ENCODE results near the gene MORN1.

MORN1 gene

DNA sequence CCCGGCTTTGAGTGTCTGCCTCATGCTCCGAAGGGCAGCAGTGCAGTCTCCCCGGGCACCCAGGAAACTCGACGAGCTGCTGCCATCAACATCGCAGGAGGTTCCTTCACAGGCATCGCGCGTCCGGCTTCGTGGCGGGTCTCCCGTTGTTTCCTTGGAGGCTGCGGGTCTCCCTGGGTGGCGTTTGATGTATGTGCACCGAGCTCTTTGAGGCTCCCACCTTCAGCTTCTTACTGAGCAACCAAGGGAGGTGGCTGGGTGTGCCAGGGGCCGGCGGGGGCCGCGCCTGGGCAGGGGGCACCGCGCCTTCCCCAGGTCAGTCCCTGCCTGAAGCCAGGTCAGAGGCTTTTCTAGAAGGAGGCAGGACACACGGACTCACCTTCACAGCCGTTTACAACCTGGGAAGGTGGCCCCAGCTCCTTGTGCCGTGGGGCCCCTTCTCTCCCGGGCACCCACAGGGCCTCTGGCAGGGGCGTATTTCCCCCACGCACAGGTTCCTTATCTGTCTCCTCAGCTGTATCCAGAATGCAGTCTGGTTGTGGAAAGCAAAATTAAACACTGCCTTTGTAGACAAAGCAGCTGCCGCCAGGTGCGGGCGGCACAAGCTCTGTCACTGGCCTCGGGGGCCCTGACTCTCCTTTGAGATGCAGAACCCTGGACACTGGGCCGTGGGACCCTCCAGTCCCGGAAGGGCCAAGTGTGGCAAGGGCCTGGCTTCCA, 42.7 kb upstream of the MORN1 start:
- no peaks in the 10 kb centered on the region for H3K4me1 ChIP-seq (ENCODE audit: control insufficient read depth in 1 of 2, insufficient read depth in 2 of 2, low read length in 2 of 2)
- H3K27me3 ChIP-seq (ENCODE audit: control insufficient read depth in 1 of 2, insufficient read depth in 2 of 2, low read length in 2 of 2) = peaks cover 0 to 8% of the 10 kb centered on the region in 2 donors
- no peak overlapping the region for H3K4me3 ChIP-seq (ENCODE audit: low read depth in 1 of 2, low read length in 2 of 2)
- H3K27ac ChIP-seq (ENCODE audit: low read depth, low read length) = no peak overlapping the region
- H3K9me3 ChIP-seq (ENCODE audit: control insufficient read depth in 1 of 2, low read length in 2 of 2) = peaks cover 7 to 11% of the 10 kb centered on the region in 2 donors
- H3K36me3 ChIP-seq (ENCODE audit: control insufficient read depth in 1 of 2, insufficient read depth in 2 of 2, low read length in 2 of 2) = no peaks in the 10 kb centered on the region
- H3K9ac ChIP-seq (ENCODE audit: low read depth in 1 of 2, low read length in 2 of 2) = no peak overlapping the region

- Histone ChIP-seq H3K27me3 (ENCODE audit: control insufficient read depth in 1 of 2, insufficient read depth in 2 of 2, low read length in 2 of 2) (peaks cover 0 to 8% of the 10 kb centered on the region in 2 donors), H3K27ac (ENCODE audit: low read depth, low read length) (no peak overlapping the region), H3K4me1 (ENCODE audit: control insufficient read depth in 1 of 2, insufficient read depth in 2 of 2, low read length in 2 of 2) (no peaks in the 10 kb centered on the region), H3K9me3 (ENCODE audit: control insufficient read depth in 1 of 2, low read length in 2 of 2) (peaks cover 7 to 12% of the 10 kb centered on the region in 2 donors), H3K36me3 (ENCODE audit: control insufficient read depth in 1 of 2, insufficient read depth in 2 of 2, low read length in 2 of 2) (no peaks in the 10 kb centered on the region), H3K9ac (ENCODE audit: low read depth in 1 of 2, low read length in 2 of 2) (no peak overlapping the region), H3K4me3 (ENCODE audit: low read depth in 1 of 2, low read length in 2 of 2) (no peak overlapping the region)
Measured at GRCh38 chr1:2433196-2433595, 41.8 kb upstream of the MORN1 start.

- Histone ChIP-seq H3K27me3 (ENCODE audit: control insufficient read depth in 1 of 2, insufficient read depth in 2 of 2, low read length in 2 of 2) (peaks cover 0 to 8% of the 10 kb centered on the region in 2 donors), H3K36me3 (ENCODE audit: control insufficient read depth in 1 of 2, insufficient read depth in 2 of 2, low read length in 2 of 2) (no peaks in the 10 kb centered on the region), H3K4me1 (ENCODE audit: control insufficient read depth in 1 of 2, insufficient read depth in 2 of 2, low read length in 2 of 2) (no peaks in the 10 kb centered on the region), H3K4me3 (ENCODE audit: low read depth in 1 of 2, low read length in 2 of 2) (no peak overlapping the region), H3K9ac (ENCODE audit: low read depth in 1 of 2, low read length in 2 of 2) (no peak overlapping the region), H3K27ac (ENCODE audit: low read depth, low read length) (no peak overlapping the region), H3K9me3 (ENCODE audit: control insufficient read depth in 1 of 2, low read length in 2 of 2) (peaks cover 7 to 12% of the 10 kb centered on the region in 2 donors)
Measured at GRCh38 chr1:2432441-2432844, 41.1 kb upstream of the MORN1 start.

- Histone ChIP-seq H3K9ac (ENCODE audit: low read depth in 1 of 2, low read length in 2 of 2) (no peak overlapping the region), H3K4me3 (ENCODE audit: low read depth in 1 of 2, low read length in 2 of 2) (no peak overlapping the region), H3K9me3 (ENCODE audit: control insufficient read depth in 1 of 2, low read length in 2 of 2) (peaks cover 7 to 12% of the 10 kb centered on the region in 2 donors), H3K27me3 (ENCODE audit: control insufficient read depth in 1 of 2, insufficient read depth in 2 of 2, low read length in 2 of 2) (peaks cover 0 to 8% of the 10 kb centered on the region in 2 donors), H3K4me1 (ENCODE audit: control insufficient read depth in 1 of 2, insufficient read depth in 2 of 2, low read length in 2 of 2) (no peaks in the 10 kb centered on the region), H3K36me3 (ENCODE audit: control insufficient read depth in 1 of 2, insufficient read depth in 2 of 2, low read length in 2 of 2) (no peaks in the 10 kb centered on the region), H3K27ac (ENCODE audit: low read depth, low read length) (no peak overlapping the region)
Measured at GRCh38 chr1:2431518-2431917, 40.2 kb upstream of the MORN1 start.

- Histone ChIP-seq H3K9ac (ENCODE audit: low read depth in 1 of 2, low read length in 2 of 2) (no peak overlapping the region), H3K4me1 (ENCODE audit: control insufficient read depth in 1 of 2, insufficient read depth in 2 of 2, low read length in 2 of 2) (no peaks in the 10 kb centered on the region), H3K4me3 (ENCODE audit: low read depth in 1 of 2, low read length in 2 of 2) (no peak overlapping the region), H3K27ac (ENCODE audit: low read depth, low read length) (no peak overlapping the region), H3K9me3 (ENCODE audit: control insufficient read depth in 1 of 2, low read length in 2 of 2) (peaks cover 7 to 12% of the 10 kb centered on the region in 2 donors), H3K36me3 (ENCODE audit: control insufficient read depth in 1 of 2, insufficient read depth in 2 of 2, low read length in 2 of 2) (no peaks in the 10 kb centered on the region), H3K27me3 (ENCODE audit: control insufficient read depth in 1 of 2, insufficient read depth in 2 of 2, low read length in 2 of 2) (peaks cover 0 to 8% of the 10 kb centered on the region in 2 donors)
Measured at GRCh38 chr1:2431103-2431502, 39.7 kb upstream of the MORN1 start.

DNA sequence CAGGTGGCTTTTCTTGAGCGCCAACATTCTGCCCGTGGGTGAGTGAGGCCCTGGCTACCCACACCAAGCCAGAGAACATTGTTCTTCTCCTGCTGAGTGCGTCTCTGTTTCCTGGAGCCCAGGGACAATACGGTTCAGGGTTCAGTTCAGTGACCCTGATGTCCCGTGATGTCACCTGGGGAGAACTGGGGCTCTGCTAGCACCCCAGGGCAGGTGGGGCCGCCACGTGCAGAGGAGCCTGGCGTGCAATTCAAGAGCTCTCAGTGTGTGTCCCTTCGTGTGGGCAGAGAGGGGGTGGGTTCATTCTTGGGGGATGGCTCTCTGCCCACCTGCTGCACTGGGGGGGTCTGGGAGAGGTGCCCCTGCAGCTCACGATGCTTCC, 39.2 kb upstream of the MORN1 start:
- Histone ChIP-seq H3K4me1 (ENCODE audit: control insufficient read depth in 1 of 2, insufficient read depth in 2 of 2, low read length in 2 of 2) (no peaks in the 10 kb centered on the region), H3K27ac (ENCODE audit: low read depth, low read length) (no peak overlapping the region), H3K4me3 (ENCODE audit: low read depth in 1 of 2, low read length in 2 of 2) (no peak overlapping the region), H3K36me3 (ENCODE audit: control insufficient read depth in 1 of 2, insufficient read depth in 2 of 2, low read length in 2 of 2) (no peaks in the 10 kb centered on the region), H3K9me3 (ENCODE audit: control insufficient read depth in 1 of 2, low read length in 2 of 2) (peaks cover 7 to 12% of the 10 kb centered on the region in 2 donors), H3K27me3 (ENCODE audit: control insufficient read depth in 1 of 2, insufficient read depth in 2 of 2, low read length in 2 of 2) (peaks cover 0 to 8% of the 10 kb centered on the region in 2 donors), H3K9ac (ENCODE audit: low read depth in 1 of 2, low read length in 2 of 2) (no peak overlapping the region)

- Histone ChIP-seq H3K27me3 (ENCODE audit: control insufficient read depth in 1 of 2, insufficient read depth in 2 of 2, low read length in 2 of 2) (peaks cover 0 to 8% of the 10 kb centered on the region in 2 donors), H3K4me1 (ENCODE audit: control insufficient read depth in 1 of 2, insufficient read depth in 2 of 2, low read length in 2 of 2) (no peaks in the 10 kb centered on the region), H3K9me3 (ENCODE audit: control insufficient read depth in 1 of 2, low read length in 2 of 2) (peaks cover 7 to 12% of the 10 kb centered on the region in 2 donors), H3K9ac (ENCODE audit: low read depth in 1 of 2, low read length in 2 of 2) (no peak overlapping the region), H3K36me3 (ENCODE audit: control insufficient read depth in 1 of 2, insufficient read depth in 2 of 2, low read length in 2 of 2) (no peaks in the 10 kb centered on the region), H3K27ac (ENCODE audit: low read depth, low read length) (no peak overlapping the region), H3K4me3 (ENCODE audit: low read depth in 1 of 2, low read length in 2 of 2) (no peak overlapping the region)
Measured at GRCh38 chr1:2429780-2430591, 38.6 kb upstream of the MORN1 start.

- Histone ChIP-seq H3K9me3 (ENCODE audit: control insufficient read depth in 1 of 2, low read length in 2 of 2) (peaks cover 9 to 12% of the 10 kb centered on the region in 2 donors), H3K4me3 (ENCODE audit: low read depth in 1 of 2, low read length in 2 of 2) (no peak overlapping the region), H3K27me3 (ENCODE audit: control insufficient read depth in 1 of 2, insufficient read depth in 2 of 2, low read length in 2 of 2) (peaks cover 0 to 6% of the 10 kb centered on the region in 2 donors), H3K9ac (ENCODE audit: low read depth in 1 of 2, low read length in 2 of 2) (no peak overlapping the region), H3K36me3 (ENCODE audit: control insufficient read depth in 1 of 2, insufficient read depth in 2 of 2, low read length in 2 of 2) (no peaks in the 10 kb centered on the region), H3K4me1 (ENCODE audit: control insufficient read depth in 1 of 2, insufficient read depth in 2 of 2, low read length in 2 of 2) (no peaks in the 10 kb centered on the region), H3K27ac (ENCODE audit: low read depth, low read length) (no peak overlapping the region)
Measured at GRCh38 chr1:2428490-2428889, 37.1 kb upstream of the MORN1 start.

DNA sequence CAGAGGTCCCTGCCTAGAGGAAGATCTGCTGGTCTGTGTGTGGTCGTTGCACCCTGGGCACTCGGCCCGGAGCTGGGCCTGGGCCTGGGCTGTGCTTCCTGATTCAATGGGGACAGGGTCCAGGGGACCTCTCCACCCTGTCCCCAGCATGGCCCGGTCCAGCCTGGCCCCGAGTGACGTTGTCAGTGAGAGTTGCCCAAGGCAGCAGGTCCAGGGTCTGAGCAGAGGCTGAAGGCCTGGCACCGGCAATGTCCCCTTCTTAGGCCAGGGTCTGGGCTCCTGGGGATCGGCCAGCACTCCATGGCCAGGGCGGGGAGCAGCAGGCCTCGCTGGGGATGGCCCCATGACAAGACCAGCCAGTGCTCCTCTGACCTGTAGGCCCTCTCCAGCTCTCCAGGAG, 36.6 kb upstream of the MORN1 start:
- H3K27me3 ChIP-seq (ENCODE audit: control insufficient read depth in 1 of 2, insufficient read depth in 2 of 2, low read length in 2 of 2) = peaks cover 0 to 3% of the 10 kb centered on the region in 2 donors
- no peaks in the 10 kb centered on the region for H3K36me3 ChIP-seq (ENCODE audit: control insufficient read depth in 1 of 2, insufficient read depth in 2 of 2, low read length in 2 of 2)
- H3K9ac ChIP-seq (ENCODE audit: low read depth in 1 of 2, low read length in 2 of 2) = no peak overlapping the region
- no peaks in the 10 kb centered on the region for H3K4me1 ChIP-seq (ENCODE audit: control insufficient read depth in 1 of 2, insufficient read depth in 2 of 2, low read length in 2 of 2)
- no peak overlapping the region for H3K27ac ChIP-seq (ENCODE audit: low read depth, low read length)
- peaks cover 12 to 13% of the 10 kb centered on the region in 2 donors for H3K9me3 ChIP-seq (ENCODE audit: control insufficient read depth in 1 of 2, low read length in 2 of 2)
- no peak overlapping the region for H3K4me3 ChIP-seq (ENCODE audit: low read depth in 1 of 2, low read length in 2 of 2)

DNA sequence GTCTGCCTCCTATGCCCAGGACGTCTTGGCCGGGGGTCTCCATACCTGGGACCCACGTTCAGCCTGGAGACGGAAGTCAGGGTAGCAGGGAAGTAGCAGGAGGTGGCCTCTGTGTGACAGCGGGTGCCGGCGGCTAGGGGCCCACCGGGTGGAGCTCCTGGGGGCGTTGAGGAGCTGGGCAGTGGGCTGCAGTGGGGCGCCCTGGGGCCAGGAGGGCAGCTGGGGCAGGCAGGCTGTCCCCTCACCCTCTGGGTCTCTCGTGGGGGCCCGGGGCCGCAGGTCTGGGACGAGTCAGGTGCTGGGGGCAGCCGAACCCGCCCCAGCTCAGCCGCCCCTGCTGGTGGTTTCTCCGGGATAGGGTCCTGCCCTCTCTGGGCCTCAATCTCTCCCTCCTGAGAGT, 35.7 kb upstream of the MORN1 start:
- H3K27me3 ChIP-seq (ENCODE audit: control insufficient read depth in 1 of 2, insufficient read depth in 2 of 2, low read length in 2 of 2) = no peaks in the 10 kb centered on the region
- H3K9ac ChIP-seq (ENCODE audit: low read depth in 1 of 2, low read length in 2 of 2) = no peak overlapping the region
- peaks cover 12 to 13% of the 10 kb centered on the region in 2 donors for H3K9me3 ChIP-seq (ENCODE audit: control insufficient read depth in 1 of 2, low read length in 2 of 2)
- H3K4me1 ChIP-seq (ENCODE audit: control insufficient read depth in 1 of 2, insufficient read depth in 2 of 2, low read length in 2 of 2) = no peaks in the 10 kb centered on the region
- H3K36me3 ChIP-seq (ENCODE audit: control insufficient read depth in 1 of 2, insufficient read depth in 2 of 2, low read length in 2 of 2) = no peaks in the 10 kb centered on the region
- H3K27ac ChIP-seq (ENCODE audit: low read depth, low read length) = no peak overlapping the region
- no peak overlapping the region for H3K4me3 ChIP-seq (ENCODE audit: low read depth in 1 of 2, low read length in 2 of 2)
